ENCODE data around the gene RAB11A.

Gene RAB11A

GRCh38 chr15:65869126-65869953 lies at the start of gene RAB11A:
RAB11A (plus strand) TSS chr15:65869491; CDS start chr15:65869586, 95 bp downstream.
- peak; percentile 89 to 94 (median 89) for DNase-seq (ENCODE audit: low read depth in 3 of 3)

GRCh38 chr15:65819563-65819960 lies 49.7 kb upstream of the RAB11A start:
- DNase-seq (ENCODE audit: low read depth in 3 of 3) = no peak

DNA sequence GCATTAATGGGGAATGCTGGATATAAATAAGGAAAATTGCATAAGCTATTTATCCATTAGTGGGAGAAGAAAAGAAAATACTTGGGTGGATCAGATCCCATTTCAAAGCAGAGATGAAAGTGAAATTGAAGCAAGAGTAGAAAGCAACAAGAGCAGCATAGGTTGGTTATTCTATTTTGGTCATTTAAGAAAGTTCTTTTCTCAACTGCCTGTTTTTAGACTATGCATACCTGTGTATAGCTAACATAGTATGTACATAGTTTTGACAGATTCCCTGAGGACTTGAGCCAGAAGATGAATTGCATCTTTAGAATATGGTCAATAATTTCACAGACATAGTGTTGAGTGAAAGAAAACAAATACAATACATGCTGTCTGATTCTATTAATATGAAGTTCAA lies 48.2 kb upstream of the RAB11A start:
- DNase-seq (ENCODE audit: low read depth in 3 of 3) = no peak

GRCh38 chr15:65822316-65822715 lies 47.0 kb upstream of the RAB11A start:
- DNase-seq (ENCODE audit: low read depth in 3 of 3) = no peak

DNA sequence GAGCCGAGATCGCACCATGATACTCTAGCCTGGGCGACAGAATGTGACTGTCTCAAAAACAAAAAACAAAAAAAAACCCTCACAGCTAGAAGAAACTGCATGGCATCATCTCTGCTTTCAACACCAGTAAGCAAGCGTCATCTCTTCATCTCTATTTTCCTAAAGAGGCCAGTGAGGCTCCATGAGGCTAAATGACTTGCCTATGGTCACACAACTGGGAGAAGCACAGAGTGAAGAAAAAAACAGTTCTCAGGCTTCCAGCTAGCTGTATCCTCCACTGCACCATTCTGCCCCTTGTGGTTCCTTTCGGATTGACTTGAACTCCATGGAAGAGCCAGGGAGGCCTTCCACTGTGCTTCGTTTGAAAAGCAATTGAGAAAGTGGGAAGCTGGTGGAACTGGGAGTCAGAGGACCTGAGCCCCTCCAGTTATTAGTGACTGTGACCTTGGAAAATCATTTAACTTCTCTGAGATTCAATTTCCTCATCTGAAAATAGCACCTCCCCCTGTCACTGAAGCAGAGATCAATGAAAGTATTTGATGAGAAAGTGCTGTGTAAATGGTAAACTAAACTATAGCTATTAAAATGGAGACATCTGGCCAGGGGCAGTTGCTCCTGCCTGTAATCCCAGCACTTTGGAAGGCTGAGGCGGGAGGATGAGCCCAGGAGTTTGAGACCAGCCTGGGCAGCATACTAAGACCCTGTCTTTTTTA lies 45.1 kb upstream of the RAB11A start:
- DNase-seq (ENCODE audit: low read depth in 3 of 3) = no peak

DNA sequence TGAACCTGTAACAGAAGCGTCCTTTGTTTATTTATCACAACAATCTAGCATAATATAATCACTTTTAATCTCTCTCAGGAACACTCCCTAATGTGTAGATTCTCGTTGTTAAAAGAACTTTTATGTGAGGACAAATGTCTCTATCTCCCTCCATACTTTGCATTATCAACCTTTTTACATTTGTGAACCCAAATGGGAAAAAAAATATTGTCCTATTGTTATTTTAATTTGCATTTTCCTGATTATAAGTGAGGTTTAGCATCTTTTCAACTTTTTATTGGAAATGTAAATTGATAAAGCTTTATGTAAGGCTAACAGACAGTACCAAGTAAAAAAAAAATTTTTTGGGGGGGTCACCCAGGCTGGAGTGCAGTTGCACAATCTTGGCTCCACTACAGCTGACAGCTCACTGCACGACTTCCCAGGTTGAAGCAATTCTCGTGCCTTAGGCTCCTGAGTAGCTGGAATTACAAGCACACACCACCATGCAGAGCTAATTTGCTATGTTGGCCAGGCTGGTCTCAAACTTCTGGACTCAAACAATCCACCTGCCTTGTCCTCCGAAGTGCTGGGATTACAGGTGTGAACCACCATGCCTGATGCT lies 44.2 kb upstream of the RAB11A start:
- no peak for DNase-seq (ENCODE audit: low read depth in 3 of 3)

- DNase-seq (ENCODE audit: low read depth in 3 of 3) = no peak
Measured at GRCh38 chr15:65827065-65827464, 42.2 kb upstream of the RAB11A start.

DNA sequence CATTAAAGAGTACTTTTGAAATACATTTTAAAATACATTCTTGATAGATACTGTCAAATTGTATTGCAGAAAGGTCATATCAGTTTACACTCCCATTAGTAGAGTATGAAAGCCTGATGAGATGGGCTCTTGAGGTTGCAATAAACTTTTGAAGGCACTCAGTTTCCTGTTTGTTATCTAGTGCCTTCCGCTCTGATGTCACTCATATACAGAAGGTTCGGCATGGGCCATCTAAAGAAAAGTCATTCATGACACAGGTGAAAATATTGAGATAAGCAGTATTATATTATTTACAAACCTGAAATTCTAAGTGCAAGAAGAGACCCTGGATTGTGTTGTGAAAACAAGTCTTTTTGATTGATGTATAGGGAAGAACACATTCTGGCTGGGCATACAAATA lies 40.7 kb upstream of the RAB11A start:
- no peak for DNase-seq (ENCODE audit: low read depth in 3 of 3)

DNA sequence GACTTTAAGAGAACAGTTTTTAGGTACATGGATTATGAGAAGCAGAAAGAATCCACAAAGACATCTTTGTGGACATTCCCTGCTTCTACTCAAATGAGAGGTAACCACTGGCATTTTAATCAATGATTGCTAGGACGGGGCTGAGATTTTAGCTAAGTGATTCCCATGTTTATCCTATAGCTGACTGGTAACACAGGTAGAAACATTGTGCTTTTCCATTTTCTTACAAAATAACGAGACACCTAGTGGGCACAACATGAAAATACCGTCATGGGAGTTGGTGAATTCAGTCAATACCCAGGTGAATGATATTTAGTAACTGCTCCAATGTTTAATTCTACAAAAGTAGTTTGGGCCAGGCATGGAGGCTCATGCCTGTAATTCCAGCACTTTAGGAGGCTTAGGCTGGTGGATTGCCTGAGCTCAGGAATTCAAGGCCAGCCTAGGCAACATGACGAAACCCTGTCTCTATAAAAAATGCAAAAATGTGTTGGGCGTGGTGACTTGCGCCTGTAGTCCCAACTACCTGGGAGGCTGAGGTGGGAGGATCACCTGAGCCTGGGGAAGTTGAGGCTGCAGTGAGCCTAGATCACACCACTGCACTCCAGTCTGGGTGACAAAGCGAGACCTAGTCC lies 40.0 kb upstream of the RAB11A start:
- DNase-seq (ENCODE audit: low read depth in 3 of 3) = no peak

GRCh38 chr15:65832549-65833364 lies 36.5 kb upstream of the RAB11A start:
- DNase-seq (ENCODE audit: low read depth in 3 of 3) = peak in 2 of 3 experiments; percentile 19 to 35

GRCh38 chr15:65833501-65834205 lies 35.6 kb upstream of the RAB11A start:
- no peak for DNase-seq (ENCODE audit: low read depth in 3 of 3)

DNA sequence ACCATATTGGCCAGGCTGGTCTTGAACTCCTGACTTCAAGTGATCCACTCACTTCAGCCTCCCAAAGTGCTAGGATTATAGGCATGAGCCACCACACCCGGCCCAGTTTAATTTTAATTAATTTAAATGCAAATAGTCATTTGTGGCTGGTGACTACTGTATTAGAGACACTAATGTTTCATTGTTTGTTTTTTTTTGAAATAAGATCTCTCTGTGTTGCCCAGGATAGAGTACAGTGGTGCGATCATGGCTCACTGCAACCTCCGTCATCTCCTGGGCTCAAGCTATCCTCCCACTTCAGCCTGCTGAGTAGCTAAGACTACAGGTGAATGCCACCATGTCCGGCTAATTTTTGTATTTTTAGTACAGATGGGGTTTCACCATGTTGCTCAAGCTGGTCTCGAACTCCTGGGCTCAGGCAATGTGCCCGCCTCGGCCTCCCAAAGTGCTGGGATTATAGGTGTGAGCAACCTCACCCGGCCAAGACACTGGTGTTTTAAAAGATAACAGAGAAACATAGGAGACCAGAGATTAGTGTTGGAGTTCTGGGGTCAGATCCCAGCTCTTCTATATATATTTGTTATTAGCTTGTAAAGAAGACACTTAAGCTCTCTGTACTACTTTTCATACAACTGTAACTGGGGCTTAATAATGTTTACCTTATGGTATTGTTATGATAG lies 34.5 kb upstream of the RAB11A start:
- no peak for DNase-seq (ENCODE audit: low read depth in 3 of 3)

- DNase-seq (ENCODE audit: low read depth in 3 of 3) = no peak
Measured at GRCh38 chr15:65835447-65835846, 33.8 kb upstream of the RAB11A start.

DNA sequence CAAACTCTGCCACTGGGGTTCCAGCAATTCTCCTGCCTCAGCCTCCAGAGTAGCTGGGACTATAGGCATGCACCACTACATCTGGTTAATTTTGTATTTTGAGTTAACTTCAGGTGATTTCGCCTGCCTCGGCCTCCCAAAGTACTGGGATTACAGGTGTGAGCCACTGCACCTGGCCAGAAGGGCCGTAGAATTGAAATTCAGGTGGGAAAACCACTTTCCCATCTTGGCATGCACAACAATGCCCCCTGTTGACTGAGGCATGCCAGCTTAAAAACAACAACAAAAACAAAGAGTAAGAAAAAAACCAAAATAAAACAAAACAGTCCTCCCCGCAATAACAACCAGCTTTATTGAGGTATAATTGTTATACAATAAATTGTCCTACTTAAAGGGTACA lies 32.6 kb upstream of the RAB11A start:
- no peak for DNase-seq (ENCODE audit: low read depth in 3 of 3)

GRCh38 chr15:65837301-65838294 lies 31.7 kb upstream of the RAB11A start:
- DNase-seq (ENCODE audit: low read depth in 3 of 3) = no peak

DNA sequence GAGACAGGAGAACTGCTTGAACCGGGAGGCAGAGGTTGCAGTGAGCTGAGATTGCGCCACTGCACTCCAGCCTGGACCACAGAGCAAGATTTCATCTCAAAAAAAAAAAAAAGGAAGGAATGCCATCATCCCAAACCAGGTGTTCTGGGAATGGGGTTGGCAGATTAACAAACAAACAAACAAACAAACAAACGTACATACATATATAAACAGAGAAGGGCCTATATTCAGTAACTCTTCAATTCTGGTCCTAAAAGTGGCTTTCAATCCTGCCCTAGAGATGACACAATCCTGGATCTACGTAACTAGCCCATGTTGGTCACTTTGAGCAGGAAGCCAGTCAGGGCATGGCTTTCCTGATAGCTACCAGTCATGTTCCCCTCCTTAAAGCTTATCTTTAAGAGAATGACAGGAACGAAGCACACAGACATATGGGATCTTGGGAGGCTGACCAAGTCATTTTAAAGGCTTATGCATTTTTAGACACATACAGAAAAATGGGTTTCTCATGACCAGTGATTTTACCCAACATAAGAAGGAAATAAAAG lies 29.9 kb upstream of the RAB11A start:
- DNase-seq (ENCODE audit: low read depth in 3 of 3) = no peak

GRCh38 chr15:65839985-65840384 lies 29.3 kb upstream of the RAB11A start:
- no peak for DNase-seq (ENCODE audit: low read depth in 3 of 3)

DNA sequence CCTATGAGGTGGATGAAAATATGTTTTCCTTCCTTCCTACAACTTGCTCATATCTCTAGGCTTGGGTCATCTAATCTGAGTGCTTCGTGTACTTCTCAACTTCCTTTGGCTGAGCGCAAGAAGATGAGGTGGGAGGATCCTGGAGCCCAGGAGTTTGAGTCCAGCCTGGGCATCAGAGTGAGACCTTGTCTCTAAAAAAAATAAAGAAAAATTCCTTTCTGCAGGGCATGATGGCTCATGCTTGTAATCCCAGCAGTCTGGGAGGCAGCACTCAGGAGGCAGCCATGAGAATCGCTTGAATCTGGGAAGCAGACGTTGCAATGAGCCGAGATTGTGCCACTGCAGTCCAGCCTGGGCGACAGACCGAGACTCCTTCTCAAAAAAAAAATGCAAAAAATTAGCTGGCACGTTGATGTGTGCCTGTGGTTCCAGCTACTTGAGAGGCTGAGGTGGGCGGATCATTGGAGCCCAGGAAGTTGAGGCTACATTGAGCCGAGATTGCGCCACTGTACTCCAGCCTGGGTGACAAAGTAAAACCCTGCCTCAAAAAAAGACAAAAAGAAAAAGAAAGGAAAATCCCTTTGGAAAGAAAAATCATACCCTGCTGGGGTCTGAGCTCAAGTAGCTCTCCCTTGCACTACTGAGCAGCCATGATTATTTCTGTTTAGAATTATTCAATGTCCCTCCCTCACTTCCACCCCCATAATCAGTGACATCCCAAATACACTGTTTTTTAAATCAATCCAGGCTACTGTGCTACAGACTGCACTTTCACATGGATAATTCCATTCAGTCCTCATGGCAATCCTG lies 28.0 kb upstream of the RAB11A start:
- DNase-seq (ENCODE audit: low read depth in 3 of 3) = no peak
